Measurements from ENCODE around the gene GRM7. TPM values are rescaled to one million over a fixed set of nuclear protein-coding genes. Genes with fewer than 3 reads are reported as not detected.

GRM7 gene
- polyA plus RNA-seq, 4 donors = 1.9 to 2.2 (median 2.2) TPM

GRCh38 chr3:7447197-7447769 is 586.4 kb downstream of the GRM7 start:
- no peak for DNase-seq (ENCODE audit: low read depth in 4 of 4, low spot score in 3 of 4)

GRCh38 chr3:7456386-7456785 is 595.5 kb downstream of the GRM7 start:
- no peak for DNase-seq (ENCODE audit: low read depth in 4 of 4, low spot score in 3 of 4)

- DNase-seq (ENCODE audit: low read depth in 4 of 4, low spot score in 3 of 4) = no peak
These were observed 600.4 kb downstream of the GRM7 start for GRCh38 chr3:7461202-7461825.

- DNase-seq (ENCODE audit: low read depth in 4 of 4, low spot score in 3 of 4) = no peak
These were observed 609.0 kb downstream of the GRM7 start for GRCh38 chr3:7469866-7470265.

GRCh38 chr3:7484636-7485035 is 623.7 kb downstream of the GRM7 start:
- no peak for DNase-seq (ENCODE audit: low read depth in 4 of 4, low spot score in 3 of 4)

- no peak for DNase-seq (ENCODE audit: low read depth in 4 of 4, low spot score in 3 of 4)
These were observed 626.8 kb downstream of the GRM7 start for GRCh38 chr3:7487763-7488162.

- DNase-seq (ENCODE audit: low read depth in 4 of 4, low spot score in 3 of 4) = no peak
These were observed 628.5 kb downstream of the GRM7 start for GRCh38 chr3:7489417-7489816.

GRCh38 chr3:7498715-7499114 is 637.8 kb downstream of the GRM7 start:
- DNase-seq (ENCODE audit: low read depth in 4 of 4, low spot score in 3 of 4) = peak in 1 of 4 donors; percentile 10

GRCh38 chr3:7503431-7503830 is 642.5 kb downstream of the GRM7 start:
- no peak for DNase-seq (ENCODE audit: low read depth in 4 of 4, low spot score in 3 of 4)

- DNase-seq (ENCODE audit: low read depth in 4 of 4, low spot score in 3 of 4) = no peak
These were observed 644.2 kb downstream of the GRM7 start for GRCh38 chr3:7504886-7505775.

GRCh38 chr3:7506606-7507180 is 645.8 kb downstream of the GRM7 start:
- DNase-seq (ENCODE audit: low read depth in 4 of 4, low spot score in 3 of 4) = no peak

- DNase-seq (ENCODE audit: low read depth in 4 of 4, low spot score in 3 of 4) = no peak
These were observed 647.9 kb downstream of the GRM7 start for GRCh38 chr3:7508821-7509220.

GRCh38 chr3:7512048-7512447 is 651.1 kb downstream of the GRM7 start:
- DNase-seq (ENCODE audit: low read depth in 4 of 4, low spot score in 3 of 4) = no peak

- DNase-seq (ENCODE audit: low read depth in 4 of 4, low spot score in 3 of 4) = no peak
These were observed 657.1 kb downstream of the GRM7 start for GRCh38 chr3:7518026-7518425.

- DNase-seq (ENCODE audit: low read depth in 4 of 4, low spot score in 3 of 4) = peak in 1 of 4 donors; percentile 5
These were observed 657.5 kb downstream of the GRM7 start for GRCh38 chr3:7518456-7518855.

- no peak for DNase-seq (ENCODE audit: low read depth in 4 of 4, low spot score in 3 of 4)
These were observed 659.1 kb downstream of the GRM7 start for GRCh38 chr3:7520059-7520458.

GRCh38 chr3:7520593-7520992 is 659.7 kb downstream of the GRM7 start:
- DNase-seq (ENCODE audit: low read depth in 4 of 4, low spot score in 3 of 4) = no peak

- no peak for DNase-seq (ENCODE audit: low read depth in 4 of 4, low spot score in 3 of 4)
These were observed 675.6 kb downstream of the GRM7 start for GRCh38 chr3:7536510-7536909.

GRCh38 chr3:7536921-7537320 is 676.0 kb downstream of the GRM7 start:
- DNase-seq (ENCODE audit: low read depth in 4 of 4, low spot score in 3 of 4) = no peak

GRCh38 chr3:7543294-7543880 is 682.5 kb downstream of the GRM7 start:
- no peak for DNase-seq (ENCODE audit: low read depth in 4 of 4, low spot score in 3 of 4)

- DNase-seq (ENCODE audit: low read depth in 4 of 4, low spot score in 3 of 4) = no peak
These were observed 684.4 kb downstream of the GRM7 start for GRCh38 chr3:7545334-7545733.

Measured in left renal pelvis (tissue), 4 donors.